WTC11 (cell line): Measurements from ENCODE around the gene SLC22A4. TPM values are rescaled to one million over a fixed set of nuclear protein-coding genes. Genes with fewer than 3 reads are reported as not detected.

Experiments
- ATAC-seq: fragments of 200-7000 bp; cut with Tn5 transposase; 2 replicates; pipeline ENCODE4 v1.10.0; 2021; ENCODE audit warnings: mild to moderate bottlenecking, moderate library complexity
- CTCF ChIA-PET: fragments of 300-600 bp; sonication (Branson Sonifier 250); formaldehyde crosslinking; loops from one replicate; lab custom pipeline; 2021; ENCODE audit warnings: antibody characterized with exemption; lab: Charles Lee
- POLR2A ChIA-PET: fragments of 350-600 bp; sonication (Branson Sonifier 250); formaldehyde crosslinking; loops from one replicate; lab custom pipeline; 2021; ENCODE audit warnings: antibody characterized with exemption; lab: Charles Lee
- DNase-seq: peaks from one replicate; pipeline ENCODE4 v3.0.0; 2021; ENCODE audit warnings: low spot score
- H3K27ac Mint-ChIP-seq: 2 replicates; pipeline ENCODE4 v1.8.0; 2021; ENCODE audit warnings: mixed read lengths
- H3K27me3 Mint-ChIP-seq: 2 replicates; pipeline ENCODE4 v1.8.0; 2021; ENCODE audit warnings: low read depth, mild to moderate bottlenecking, moderate library complexity, mixed read lengths
- H3K36me3 Mint-ChIP-seq: 2 replicates; pipeline ENCODE4 v1.8.0; 2021; ENCODE audit warnings: mixed read lengths
- H3K4me1 Mint-ChIP-seq: 2 replicates; pipeline ENCODE4 v1.8.0; 2022; ENCODE audit warnings: mixed read lengths
- H3K4me3 Mint-ChIP-seq: 2 replicates; pipeline ENCODE4 v1.8.0; 2021; ENCODE audit warnings: mild to moderate bottlenecking, moderate library complexity, mixed read lengths
- H3K9me3 Mint-ChIP-seq: 2 replicates; pipeline ENCODE4 v1.8.0; 2021; ENCODE audit warnings: mixed read lengths
- ATF1 ChIP-seq: sonication (generic); formaldehyde crosslinking; IDR thresholded peaks from 2 replicates; pipeline ENCODE4 v1.8.1; 2023; ENCODE audit warnings: mild to moderate bottlenecking, moderate library complexity, missing genetic modification reagents
- CREB1 ChIP-seq: sonication (generic); formaldehyde crosslinking; IDR thresholded peaks from 2 replicates; pipeline ENCODE4 v1.8.0; 2023; ENCODE audit warnings: mild to moderate bottlenecking, missing genetic modification reagents
- CREM ChIP-seq: sonication (generic); formaldehyde crosslinking; IDR thresholded peaks from 2 replicates; pipeline ENCODE4 v1.8.1; 2022; ENCODE audit warnings: mild to moderate bottlenecking, missing genetic modification reagents, moderate library complexity
- ESRRA ChIP-seq: sonication (generic); formaldehyde crosslinking; IDR thresholded peaks from 2 replicates; pipeline ENCODE4 v1.8.1; 2022; ENCODE audit warnings: mild to moderate bottlenecking, missing genetic modification reagents, borderline replicate concordance
- FOXP1 ChIP-seq: sonication (generic); formaldehyde crosslinking; IDR thresholded peaks from 2 replicates; pipeline ENCODE4 v1.8.0; 2022; ENCODE audit warnings: missing genetic modification reagents, mild to moderate bottlenecking, moderate library complexity, borderline replicate concordance
- GTF2I ChIP-seq: fragments of 250-450 bp; sonication (Bioruptor Pico); conservative IDR thresholded peaks from 2 replicates; pipeline ENCODE4 v1.4.0; 2021; ENCODE audit warnings: mild to moderate bottlenecking
- HMGA2 ChIP-seq: fragments of 250-450 bp; sonication (Bioruptor Pico); IDR thresholded peaks from 2 replicates; pipeline ENCODE4 v1.4.0; 2021; ENCODE audit warnings: mild to moderate bottlenecking, moderate library complexity
- IRF2 ChIP-seq: sonication (generic); formaldehyde crosslinking; IDR thresholded peaks from 2 replicates; pipeline ENCODE4 v1.8.0; 2022; ENCODE audit warnings: low read depth, missing genetic modification reagents, borderline replicate concordance
- MYBL2 ChIP-seq: sonication (generic); formaldehyde crosslinking; IDR thresholded peaks from 2 replicates; pipeline ENCODE4 v1.8.1; 2023; ENCODE audit warnings: mild to moderate bottlenecking, moderate library complexity, missing genetic modification reagents
- NFE2L1 ChIP-seq: sonication (generic); formaldehyde crosslinking; IDR thresholded peaks from 2 replicates; pipeline ENCODE4 v1.8.1; 2023; ENCODE audit warnings: missing genetic modification reagents
- NFYB ChIP-seq: sonication (generic); formaldehyde crosslinking; conservative IDR thresholded peaks from 2 replicates; pipeline ENCODE4 v1.8.0; 2022; ENCODE audit warnings: low read depth, missing genetic modification reagents
- OVOL2 ChIP-seq: fragments of 250-450 bp; sonication (Bioruptor Pico); IDR thresholded peaks from 2 replicates; pipeline ENCODE4 v1.9.0; 2021; ENCODE audit warnings: mild to moderate bottlenecking, borderline replicate concordance
- TEAD4 ChIP-seq: sonication (generic); formaldehyde crosslinking; IDR thresholded peaks from 2 replicates; pipeline ENCODE4 v1.8.0; 2022; ENCODE audit warnings: mild to moderate bottlenecking, missing genetic modification reagents
- ZBTB21 ChIP-seq: sonication (generic); formaldehyde crosslinking; IDR thresholded peaks from 2 replicates; pipeline ENCODE4 v1.8.1; 2023; ENCODE audit warnings: mild to moderate bottlenecking, missing genetic modification reagents, borderline replicate concordance
- ZNF138 ChIP-seq: sonication (generic); formaldehyde crosslinking; conservative IDR thresholded peaks from 2 replicates; pipeline ENCODE4 v1.8.1; 2022; ENCODE audit warnings: mild to moderate bottlenecking, moderate library complexity, missing genetic modification reagents
- ZNF219 ChIP-seq: sonication (generic); formaldehyde crosslinking; IDR thresholded peaks from 2 replicates; pipeline ENCODE4 v1.8.0; 2023; ENCODE audit warnings: missing genetic modification reagents, mild to moderate bottlenecking, borderline replicate concordance
- ZNF396 ChIP-seq: fragments of 250-450 bp; sonication (Bioruptor Pico); IDR thresholded peaks from 2 replicates; pipeline ENCODE4 v1.8.0; 2021; ENCODE audit warnings: mild to moderate bottlenecking, moderate library complexity, borderline replicate concordance
- total RNA-seq: library from RNA; stranded (reverse); gene quantifications from 3 replicates; pipeline ENCODE4 v1.2.3, GENCODE V29; 2021
- TF ChIP-seq, protein P1 (sequence below): sonication (generic); formaldehyde crosslinking; IDR thresholded peaks from 2 replicates; pipeline ENCODE4 v1.8.1; 2023; ENCODE audit warnings: mild to moderate bottlenecking, moderate library complexity, missing genetic modification reagents
- TF ChIP-seq, protein P2 (sequence below): sonication (generic); formaldehyde crosslinking; IDR thresholded peaks from 2 replicates; pipeline ENCODE4 v1.8.0; 2022; ENCODE audit warnings: missing genetic modification reagents
- TF ChIP-seq, protein P3 (sequence below): sonication (generic); formaldehyde crosslinking; IDR thresholded peaks from 2 replicates; pipeline ENCODE4 v1.8.1; 2023; ENCODE audit warnings: mild to moderate bottlenecking, missing genetic modification reagents, moderate library complexity
- TF ChIP-seq, protein P4 (sequence below): sonication (generic); formaldehyde crosslinking; IDR thresholded peaks from 2 replicates; pipeline ENCODE4 v1.8.1; 2023; ENCODE audit warnings: mild to moderate bottlenecking, missing genetic modification reagents
- TF ChIP-seq, protein P5 (sequence below): sonication (generic); formaldehyde crosslinking; IDR thresholded peaks from 2 replicates; pipeline ENCODE4 v1.8.0; 2022; ENCODE audit warnings: mild to moderate bottlenecking, missing genetic modification reagents
- TF ChIP-seq, protein P6 (sequence below): sonication (generic); formaldehyde crosslinking; IDR thresholded peaks from 2 replicates; pipeline ENCODE4 v1.8.0; 2023; ENCODE audit warnings: missing genetic modification reagents
- TF ChIP-seq, protein P7 (sequence below): sonication (generic); formaldehyde crosslinking; IDR thresholded peaks from 2 replicates; pipeline ENCODE4 v1.8.1; 2022; ENCODE audit warnings: missing genetic modification reagents, borderline replicate concordance
- TF ChIP-seq, protein P8 (sequence below): fragments of 250-450 bp; sonication (Bioruptor Pico); IDR thresholded peaks from 2 replicates; pipeline ENCODE4 v1.9.0; 2021; ENCODE audit warnings: mild to moderate bottlenecking

Gene SLC22A4
- total RNA-seq, 1 experiment from 2014 or later: 0.35 TPM

DNA sequence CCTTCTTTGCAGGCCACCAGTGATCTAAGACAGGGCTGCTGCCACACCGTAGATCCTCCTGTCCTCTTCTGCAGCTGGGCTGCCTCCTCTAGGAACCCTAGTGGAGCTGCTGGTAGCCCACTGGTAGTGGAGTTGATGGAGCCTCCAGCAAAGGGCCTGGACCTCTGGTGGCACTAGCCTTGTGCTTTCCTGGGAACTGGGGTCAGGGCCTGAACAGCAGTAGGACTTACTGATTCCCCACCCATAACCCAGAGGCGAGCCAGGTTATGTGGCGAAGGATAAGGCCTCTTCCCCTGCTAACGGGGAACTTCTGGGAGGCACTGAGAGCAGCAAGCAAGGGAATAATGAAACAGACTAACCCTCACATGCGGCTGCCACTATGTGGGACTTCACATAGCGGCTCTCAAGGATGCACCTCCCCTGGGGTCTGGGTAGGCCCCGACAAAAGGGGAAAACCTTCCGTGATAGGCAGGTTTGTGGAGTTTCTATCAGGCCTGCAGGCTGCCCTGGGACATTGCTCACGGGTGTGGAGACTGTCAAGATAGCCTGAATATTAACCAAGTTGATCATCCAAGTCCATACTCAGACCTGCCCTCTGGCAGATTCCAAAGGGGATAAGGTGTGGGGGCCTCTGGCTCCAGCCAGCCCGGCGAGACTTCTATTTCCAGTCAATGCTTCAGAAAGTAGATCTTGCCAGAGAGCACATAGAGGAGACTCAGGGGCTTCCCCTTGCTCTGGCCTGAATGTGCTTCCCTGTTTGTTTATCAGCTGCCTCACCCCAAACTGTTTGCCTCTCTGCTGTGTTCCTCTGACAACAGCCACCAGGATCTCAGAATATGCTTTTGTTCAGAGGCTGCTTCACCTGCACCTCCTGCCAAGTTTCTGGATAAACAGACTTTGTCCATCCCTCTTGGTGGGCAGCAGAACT is 7.4 kb downstream of the SLC22A4 start:
- TF ChIP-seq GTF2I (CRISPR knock-in tag): no peak
- no peak for TF ChIP-seq HMGA2 (CRISPR knock-in tag)
- TF ChIP-seq ZBTB21: no peak
- TF ChIP-seq, protein P1, sequence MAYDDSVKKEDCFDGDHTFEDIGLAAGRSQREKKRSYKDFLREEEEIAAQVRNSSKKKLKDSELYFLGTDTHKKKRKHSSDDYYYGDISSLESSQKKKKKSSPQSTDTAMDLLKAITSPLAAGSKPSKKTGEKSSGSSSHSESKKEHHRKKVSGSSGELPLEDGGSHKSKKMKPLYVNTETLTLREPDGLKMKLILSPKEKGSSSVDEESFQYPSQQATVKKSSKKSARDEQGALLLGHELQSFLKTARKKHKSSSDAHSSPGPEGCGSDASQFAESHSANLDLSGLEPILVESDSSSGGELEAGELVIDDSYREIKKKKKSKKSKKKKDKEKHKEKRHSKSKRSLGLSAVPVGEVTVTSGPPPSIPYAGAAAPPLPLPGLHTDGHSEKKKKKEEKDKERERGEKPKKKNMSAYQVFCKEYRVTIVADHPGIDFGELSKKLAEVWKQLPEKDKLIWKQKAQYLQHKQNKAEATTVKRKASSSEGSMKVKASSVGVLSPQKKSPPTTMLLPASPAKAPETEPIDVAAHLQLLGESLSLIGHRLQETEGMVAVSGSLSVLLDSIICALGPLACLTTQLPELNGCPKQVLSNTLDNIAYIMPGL (CRISPR knock-in tag): no peak
- TF ChIP-seq TEAD4 (CRISPR knock-in tag): no peak
- no peak for TF ChIP-seq ZNF396
- TF ChIP-seq MYBL2 (CRISPR knock-in tag): no peak
- no peak for TF ChIP-seq ZNF219
- TF ChIP-seq, protein P2, sequence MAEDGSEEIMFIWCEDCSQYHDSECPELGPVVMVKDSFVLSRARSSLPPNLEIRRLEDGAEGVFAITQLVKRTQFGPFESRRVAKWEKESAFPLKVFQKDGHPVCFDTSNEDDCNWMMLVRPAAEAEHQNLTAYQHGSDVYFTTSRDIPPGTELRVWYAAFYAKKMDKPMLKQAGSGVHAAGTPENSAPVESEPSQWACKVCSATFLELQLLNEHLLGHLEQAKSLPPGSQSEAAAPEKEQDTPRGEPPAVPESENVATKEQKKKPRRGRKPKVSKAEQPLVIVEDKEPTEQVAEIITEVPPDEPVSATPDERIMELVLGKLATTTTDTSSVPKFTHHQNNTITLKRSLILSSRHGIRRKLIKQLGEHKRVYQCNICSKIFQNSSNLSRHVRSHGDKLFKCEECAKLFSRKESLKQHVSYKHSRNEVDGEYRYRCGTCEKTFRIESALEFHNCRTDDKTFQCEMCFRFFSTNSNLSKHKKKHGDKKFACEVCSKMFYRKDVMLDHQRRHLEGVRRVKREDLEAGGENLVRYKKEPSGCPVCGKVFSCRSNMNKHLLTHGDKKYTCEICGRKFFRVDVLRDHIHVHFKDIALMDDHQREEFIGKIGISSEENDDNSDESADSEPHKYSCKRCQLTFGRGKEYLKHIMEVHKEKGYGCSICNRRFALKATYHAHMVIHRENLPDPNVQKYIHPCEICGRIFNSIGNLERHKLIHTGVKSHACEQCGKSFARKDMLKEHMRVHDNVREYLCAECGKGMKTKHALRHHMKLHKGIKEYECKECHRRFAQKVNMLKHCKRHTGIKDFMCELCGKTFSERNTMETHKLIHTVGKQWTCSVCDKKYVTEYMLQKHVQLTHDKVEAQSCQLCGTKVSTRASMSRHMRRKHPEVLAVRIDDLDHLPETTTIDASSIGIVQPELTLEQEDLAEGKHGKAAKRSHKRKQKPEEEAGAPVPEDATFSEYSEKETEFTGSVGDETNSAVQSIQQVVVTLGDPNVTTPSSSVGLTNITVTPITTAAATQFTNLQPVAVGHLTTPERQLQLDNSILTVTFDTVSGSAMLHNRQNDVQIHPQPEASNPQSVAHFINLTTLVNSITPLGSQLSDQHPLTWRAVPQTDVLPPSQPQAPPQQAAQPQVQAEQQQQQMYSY (CRISPR knock-in tag): no peak
- TF ChIP-seq OVOL2 (CRISPR knock-in tag): no peak
- TF ChIP-seq, protein P3, sequence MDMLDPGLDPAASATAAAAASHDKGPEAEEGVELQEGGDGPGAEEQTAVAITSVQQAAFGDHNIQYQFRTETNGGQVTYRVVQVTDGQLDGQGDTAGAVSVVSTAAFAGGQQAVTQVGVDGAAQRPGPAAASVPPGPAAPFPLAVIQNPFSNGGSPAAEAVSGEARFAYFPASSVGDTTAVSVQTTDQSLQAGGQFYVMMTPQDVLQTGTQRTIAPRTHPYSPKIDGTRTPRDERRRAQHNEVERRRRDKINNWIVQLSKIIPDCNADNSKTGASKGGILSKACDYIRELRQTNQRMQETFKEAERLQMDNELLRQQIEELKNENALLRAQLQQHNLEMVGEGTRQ: no peak
- TF ChIP-seq NFYB (CRISPR knock-in tag): no peak
- TF ChIP-seq CREM: no peak
- no peak for TF ChIP-seq IRF2
- TF ChIP-seq NFE2L1 (CRISPR knock-in tag): no peak
- no peak overlapping the region for H3K27ac Mint-ChIP-seq
- no peak overlapping the region for H3K4me3 Mint-ChIP-seq
- ChIA-PET CTCF (interaction anchor here (1.2 kb wide), 1 partner anchor 9 kb away, joined by 3 read pairs; no protein-coding TSS in a partner anchor), POLR2A (interaction anchor here (1.6 kb wide), 1 partner anchor 8 kb away, joined by 6 read pairs; the partner anchor contains the start of gene SLC22A4)
- DNase-seq (no peak), ATAC-seq (no peak)
- peaks cover 7% of the 10 kb centered on the region for H3K27me3 Mint-ChIP-seq
- peaks cover 8% of the 10 kb centered on the region; the same call in 1 of the 2 replicates for H3K4me1 Mint-ChIP-seq
- no peaks in the 10 kb centered on the region; the same call in 1 of the 2 replicates for H3K36me3 Mint-ChIP-seq
- H3K9me3 Mint-ChIP-seq: peaks cover 13% of the 10 kb centered on the region

DNA sequence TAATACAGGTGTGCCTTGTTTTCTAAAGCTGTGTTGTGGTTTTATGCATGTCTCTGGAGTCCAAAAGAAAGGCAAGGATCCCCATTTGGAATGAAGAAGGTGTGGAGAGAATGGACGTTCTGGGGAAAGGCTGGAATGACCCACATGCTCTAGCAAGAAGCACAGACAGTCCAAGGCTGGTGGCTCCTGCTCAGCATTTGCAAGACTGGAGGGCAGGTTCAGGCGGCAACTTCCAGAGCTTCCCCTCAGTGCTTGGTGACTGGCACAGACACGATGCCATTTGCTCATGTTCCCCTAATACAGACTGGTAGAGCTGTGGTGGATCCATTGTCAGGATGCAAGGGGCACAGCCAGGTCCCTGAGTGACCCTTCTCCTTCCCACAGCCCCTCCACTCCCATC is 8.2 kb downstream of the SLC22A4 start:
- Mint-ChIP-seq H3K27me3 (no peaks in the 10 kb centered on the region; the same call in 1 of the 2 replicates), H3K9me3 (peaks cover 13% of the 10 kb centered on the region), H3K36me3 (no peaks in the 10 kb centered on the region; the same call in 1 of the 2 replicates), H3K4me3 (no peak overlapping the region), H3K27ac (no peak overlapping the region), H3K4me1 (peaks cover 8% of the 10 kb centered on the region; the same call in 1 of the 2 replicates)
- POLR2A ChIA-PET: interaction anchor here (1.6 kb wide), 1 partner anchor 8 kb away, joined by 6 read pairs; the partner anchor contains the start of gene SLC22A4
- no peak for ATAC-seq
- no peak for DNase-seq
- CTCF ChIA-PET: interaction anchor here (1.2 kb wide), 1 partner anchor 9 kb away, joined by 3 read pairs; no protein-coding TSS in a partner anchor
- TF ChIP-seq, protein P4, sequence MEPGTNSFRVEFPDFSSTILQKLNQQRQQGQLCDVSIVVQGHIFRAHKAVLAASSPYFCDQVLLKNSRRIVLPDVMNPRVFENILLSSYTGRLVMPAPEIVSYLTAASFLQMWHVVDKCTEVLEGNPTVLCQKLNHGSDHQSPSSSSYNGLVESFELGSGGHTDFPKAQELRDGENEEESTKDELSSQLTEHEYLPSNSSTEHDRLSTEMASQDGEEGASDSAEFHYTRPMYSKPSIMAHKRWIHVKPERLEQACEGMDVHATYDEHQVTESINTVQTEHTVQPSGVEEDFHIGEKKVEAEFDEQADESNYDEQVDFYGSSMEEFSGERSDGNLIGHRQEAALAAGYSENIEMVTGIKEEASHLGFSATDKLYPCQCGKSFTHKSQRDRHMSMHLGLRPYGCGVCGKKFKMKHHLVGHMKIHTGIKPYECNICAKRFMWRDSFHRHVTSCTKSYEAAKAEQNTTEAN (CRISPR knock-in tag): no peak
- no peak for TF ChIP-seq CREB1 (CRISPR knock-in tag)
- TF ChIP-seq, protein P5, sequence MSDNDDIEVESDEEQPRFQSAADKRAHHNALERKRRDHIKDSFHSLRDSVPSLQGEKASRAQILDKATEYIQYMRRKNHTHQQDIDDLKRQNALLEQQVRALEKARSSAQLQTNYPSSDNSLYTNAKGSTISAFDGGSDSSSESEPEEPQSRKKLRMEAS (CRISPR knock-in tag): no peak
- TF ChIP-seq ESRRA: no peak
- no peak for TF ChIP-seq FOXP1 (CRISPR knock-in tag)
- TF ChIP-seq ZNF138 (CRISPR knock-in tag): no peak
- TF ChIP-seq, protein P6, sequence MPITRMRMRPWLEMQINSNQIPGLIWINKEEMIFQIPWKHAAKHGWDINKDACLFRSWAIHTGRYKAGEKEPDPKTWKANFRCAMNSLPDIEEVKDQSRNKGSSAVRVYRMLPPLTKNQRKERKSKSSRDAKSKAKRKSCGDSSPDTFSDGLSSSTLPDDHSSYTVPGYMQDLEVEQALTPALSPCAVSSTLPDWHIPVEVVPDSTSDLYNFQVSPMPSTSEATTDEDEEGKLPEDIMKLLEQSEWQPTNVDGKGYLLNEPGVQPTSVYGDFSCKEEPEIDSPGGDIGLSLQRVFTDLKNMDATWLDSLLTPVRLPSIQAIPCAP (CRISPR knock-in tag): no peak
- TF ChIP-seq, protein P7, sequence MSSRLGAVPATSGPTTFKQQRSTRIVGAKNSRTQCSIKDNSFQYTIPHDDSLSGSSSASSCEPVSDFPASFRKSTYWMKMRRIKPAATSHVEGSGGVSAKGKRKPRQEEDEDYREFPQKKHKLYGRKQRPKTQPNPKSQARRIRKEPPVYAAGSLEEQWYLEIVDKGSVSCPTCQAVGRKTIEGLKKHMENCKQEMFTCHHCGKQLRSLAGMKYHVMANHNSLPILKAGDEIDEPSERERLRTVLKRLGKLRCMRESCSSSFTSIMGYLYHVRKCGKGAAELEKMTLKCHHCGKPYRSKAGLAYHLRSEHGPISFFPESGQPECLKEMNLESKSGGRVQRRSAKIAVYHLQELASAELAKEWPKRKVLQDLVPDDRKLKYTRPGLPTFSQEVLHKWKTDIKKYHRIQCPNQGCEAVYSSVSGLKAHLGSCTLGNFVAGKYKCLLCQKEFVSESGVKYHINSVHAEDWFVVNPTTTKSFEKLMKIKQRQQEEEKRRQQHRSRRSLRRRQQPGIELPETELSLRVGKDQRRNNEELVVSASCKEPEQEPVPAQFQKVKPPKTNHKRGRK (CRISPR knock-in tag): no peak
- no peak for TF ChIP-seq ATF1 (CRISPR knock-in tag)
- TF ChIP-seq, protein P8, sequence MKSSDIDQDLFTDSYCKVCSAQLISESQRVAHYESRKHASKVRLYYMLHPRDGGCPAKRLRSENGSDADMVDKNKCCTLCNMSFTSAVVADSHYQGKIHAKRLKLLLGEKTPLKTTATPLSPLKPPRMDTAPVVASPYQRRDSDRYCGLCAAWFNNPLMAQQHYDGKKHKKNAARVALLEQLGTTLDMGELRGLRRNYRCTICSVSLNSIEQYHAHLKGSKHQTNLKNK (CRISPR knock-in tag): no peak
